Osteoblast (primary cell): ENCODE data around the gene GPX2. TPM values are rescaled to one million over a fixed set of nuclear protein-coding genes. Genes with fewer than 3 reads are reported as not detected.

Experiments
- DNase-seq: peaks from one replicate; pipeline ENCODE4 v3.0.0; 2011; ENCODE audit warnings: low spot score, mixed read lengths; ENCODE audit not compliant: insufficient read length; ENCODE audit errors: missing footprints
- H2AFZ ChIP-seq: 2 replicates; pipeline ENCODE4 v1.6.0; 2011; ENCODE audit warnings: mild to moderate bottlenecking, low read length
- H3K27ac ChIP-seq: 2 replicates; pipeline ENCODE4 v1.5.1; 2011; ENCODE audit warnings: mild to moderate bottlenecking, low read depth, low read length, moderate library complexity
- H3K27me3 ChIP-seq: 2 replicates; pipeline ENCODE4 v1.6.0; 2012; ENCODE audit warnings: mild to moderate bottlenecking, control low read depth, inconsistent platforms, low read length, moderate library complexity; ENCODE audit not compliant: insufficient read depth
- H3K36me3 ChIP-seq: 2 replicates; pipeline ENCODE4 v1.5.1; 2011; ENCODE audit warnings: mild to moderate bottlenecking, low read length, control low read depth, moderate library complexity; ENCODE audit not compliant: insufficient read depth
- H3K4me1 ChIP-seq: 2 replicates; pipeline ENCODE4 v1.5.1; 2011; ENCODE audit warnings: mild to moderate bottlenecking, low read length, control low read depth, moderate library complexity; ENCODE audit not compliant: insufficient read depth
- H3K4me2 ChIP-seq: 2 replicates; pipeline ENCODE4 v1.6.0; 2011; ENCODE audit warnings: mild to moderate bottlenecking, low read length; ENCODE audit not compliant: insufficient read depth
- H3K4me3 ChIP-seq: fragments of 200-600 bp; sonication (generic); 3 replicates; pipeline ENCODE4 v1.5.1; 2012; ENCODE audit warnings: mild to moderate bottlenecking, low read length, inconsistent platforms; ENCODE audit not compliant: insufficient read depth
- H3K79me2 ChIP-seq: 2 replicates; pipeline ENCODE4 v1.6.0; 2012; ENCODE audit warnings: mild to moderate bottlenecking, low read length, control low read depth, inconsistent platforms; ENCODE audit not compliant: insufficient read depth
- H3K9me3 ChIP-seq: 2 replicates; pipeline ENCODE4 v1.5.1; 2011; ENCODE audit warnings: low read depth, low read length, control low read depth
- H4K20me1 ChIP-seq: 2 replicates; pipeline ENCODE4 v1.6.0; 2012; ENCODE audit warnings: mild to moderate bottlenecking, low read length, control low read depth; ENCODE audit not compliant: insufficient read depth
- total RNA-seq: library from RNA; depleted of rRNA; stranded (reverse); fragments of >200 nt; gene quantifications from 2 replicates; pipeline ENCODE4 v1.2.3, GENCODE V29; 2012
- TF ChIP-seq, protein P1 (sequence below): IDR thresholded peaks from 2 replicates; pipeline ENCODE4 v1.5.1; 2011; ENCODE audit warnings: mild to moderate bottlenecking, low read depth, low read length, moderate library complexity; ENCODE audit errors: extremely low read depth

GPX2 gene
- total RNA-seq, 1 donor = not detected

DNA sequence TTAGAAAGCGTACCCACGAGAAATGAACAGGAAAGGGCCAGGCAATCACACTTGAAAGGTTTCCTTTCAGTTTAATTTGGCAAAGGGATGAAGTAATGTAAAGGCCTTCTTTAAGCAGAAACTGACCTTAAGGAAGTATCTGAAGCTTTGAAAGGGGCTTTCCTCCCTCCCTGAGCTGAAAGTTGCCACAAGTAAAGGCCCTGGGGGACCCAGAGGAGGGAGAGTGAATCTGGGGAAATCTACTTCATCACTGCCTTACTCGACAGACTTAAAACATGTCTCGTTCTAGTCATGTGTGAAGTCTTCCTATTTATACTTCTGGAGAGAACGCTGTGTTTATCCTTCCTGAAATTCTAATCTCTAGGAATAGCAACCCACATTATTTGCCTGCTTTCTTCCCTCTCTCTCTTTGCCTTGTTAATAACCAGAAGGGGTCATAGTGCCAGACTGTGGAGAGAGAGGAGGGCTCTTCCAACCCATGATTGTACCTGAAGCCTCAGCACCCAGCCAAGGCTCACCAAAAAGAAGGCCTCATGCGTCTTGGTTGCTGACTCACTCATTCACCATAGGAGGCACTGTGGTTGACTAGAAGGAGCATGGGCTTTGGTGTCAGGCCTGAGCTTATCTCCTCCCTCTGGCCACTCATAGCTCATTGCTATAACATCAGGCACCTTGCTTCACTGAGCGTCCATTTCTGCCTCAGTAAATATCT is 10.2 kb upstream of the GPX2 start:
- no peak overlapping the region for H2AFZ ChIP-seq
- H3K27me3 ChIP-seq = no peaks in the 10 kb centered on the region
- DNase-seq = no peak
- H3K36me3 ChIP-seq = no peaks in the 10 kb centered on the region
- no peaks in the 10 kb centered on the region for H3K79me2 ChIP-seq
- H4K20me1 ChIP-seq = peaks cover 3% of the 10 kb centered on the region
- H3K4me2 ChIP-seq = no peak overlapping the region
- TF ChIP-seq, protein P1, sequence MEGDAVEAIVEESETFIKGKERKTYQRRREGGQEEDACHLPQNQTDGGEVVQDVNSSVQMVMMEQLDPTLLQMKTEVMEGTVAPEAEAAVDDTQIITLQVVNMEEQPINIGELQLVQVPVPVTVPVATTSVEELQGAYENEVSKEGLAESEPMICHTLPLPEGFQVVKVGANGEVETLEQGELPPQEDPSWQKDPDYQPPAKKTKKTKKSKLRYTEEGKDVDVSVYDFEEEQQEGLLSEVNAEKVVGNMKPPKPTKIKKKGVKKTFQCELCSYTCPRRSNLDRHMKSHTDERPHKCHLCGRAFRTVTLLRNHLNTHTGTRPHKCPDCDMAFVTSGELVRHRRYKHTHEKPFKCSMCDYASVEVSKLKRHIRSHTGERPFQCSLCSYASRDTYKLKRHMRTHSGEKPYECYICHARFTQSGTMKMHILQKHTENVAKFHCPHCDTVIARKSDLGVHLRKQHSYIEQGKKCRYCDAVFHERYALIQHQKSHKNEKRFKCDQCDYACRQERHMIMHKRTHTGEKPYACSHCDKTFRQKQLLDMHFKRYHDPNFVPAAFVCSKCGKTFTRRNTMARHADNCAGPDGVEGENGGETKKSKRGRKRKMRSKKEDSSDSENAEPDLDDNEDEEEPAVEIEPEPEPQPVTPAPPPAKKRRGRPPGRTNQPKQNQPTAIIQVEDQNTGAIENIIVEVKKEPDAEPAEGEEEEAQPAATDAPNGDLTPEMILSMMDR = no peak
- H3K9me3 ChIP-seq = peaks cover 6% of the 10 kb centered on the region
- no peak overlapping the region for H3K4me3 ChIP-seq
- no peaks in the 10 kb centered on the region for H3K4me1 ChIP-seq
- no peak overlapping the region for H3K27ac ChIP-seq

DNA sequence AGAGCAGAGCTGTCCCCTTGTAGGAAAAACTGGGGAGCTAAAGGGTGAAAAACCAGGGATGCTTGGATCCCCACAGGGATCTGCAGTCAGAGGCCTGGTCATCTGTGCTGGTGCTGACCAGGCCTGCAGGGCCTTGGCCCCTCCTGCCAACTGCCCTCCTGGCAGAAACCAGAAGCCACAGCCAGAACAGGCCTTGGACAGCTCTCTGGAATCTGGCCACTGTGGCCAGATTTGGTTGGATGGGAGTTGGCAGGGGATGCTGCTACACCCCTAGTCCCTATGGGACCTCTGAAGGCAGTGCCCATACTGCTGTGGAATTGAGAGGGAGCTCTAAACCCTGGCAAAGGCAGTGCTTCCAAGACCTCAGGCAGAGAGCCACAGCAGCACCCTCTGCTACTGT is 9.2 kb upstream of the GPX2 start:
- Histone ChIP-seq H3K4me3 (no peak overlapping the region), H3K9me3 (no peaks in the 10 kb centered on the region), H3K79me2 (no peaks in the 10 kb centered on the region), H3K4me1 (no peaks in the 10 kb centered on the region), H3K4me2 (no peak overlapping the region), H4K20me1 (peaks cover 3% of the 10 kb centered on the region), H3K27ac (no peak overlapping the region), H2AFZ (no peak overlapping the region), H3K27me3 (no peaks in the 10 kb centered on the region), H3K36me3 (no peaks in the 10 kb centered on the region)
- TF ChIP-seq, protein P1 = no peak
- DNase-seq = no peak

DNA sequence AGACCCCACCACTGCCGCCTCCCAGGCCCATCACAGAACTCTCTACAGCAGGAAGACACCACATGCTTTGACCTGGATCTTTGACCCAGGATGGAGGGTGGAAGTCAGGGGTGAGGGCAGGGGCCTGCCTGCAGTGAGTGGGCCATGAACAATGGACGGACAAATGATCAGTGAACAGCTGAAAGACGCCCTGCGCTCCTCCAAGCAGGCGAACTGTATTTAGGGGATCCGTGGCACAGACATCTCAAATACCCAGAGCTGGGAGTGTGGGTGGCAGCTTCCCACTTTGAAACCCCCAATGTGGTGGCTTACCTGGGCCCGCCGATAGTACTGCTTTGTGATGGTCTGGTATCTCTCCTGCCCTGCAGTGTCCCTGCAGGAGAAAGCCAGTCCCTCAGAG is 8.7 kb upstream of the GPX2 start:
- no peak overlapping the region for H3K4me2 ChIP-seq
- no peaks in the 10 kb centered on the region for H3K4me1 ChIP-seq
- H3K36me3 ChIP-seq = no peaks in the 10 kb centered on the region
- no peak overlapping the region for H3K27ac ChIP-seq
- no peak overlapping the region for H3K4me3 ChIP-seq
- no peaks in the 10 kb centered on the region for H3K79me2 ChIP-seq
- H3K9me3 ChIP-seq = no peaks in the 10 kb centered on the region
- peaks cover 3% of the 10 kb centered on the region for H4K20me1 ChIP-seq
- DNase-seq = no peak
- no peaks in the 10 kb centered on the region for H3K27me3 ChIP-seq
- no peak overlapping the region for H2AFZ ChIP-seq
- TF ChIP-seq, protein P1 = no peak

DNA sequence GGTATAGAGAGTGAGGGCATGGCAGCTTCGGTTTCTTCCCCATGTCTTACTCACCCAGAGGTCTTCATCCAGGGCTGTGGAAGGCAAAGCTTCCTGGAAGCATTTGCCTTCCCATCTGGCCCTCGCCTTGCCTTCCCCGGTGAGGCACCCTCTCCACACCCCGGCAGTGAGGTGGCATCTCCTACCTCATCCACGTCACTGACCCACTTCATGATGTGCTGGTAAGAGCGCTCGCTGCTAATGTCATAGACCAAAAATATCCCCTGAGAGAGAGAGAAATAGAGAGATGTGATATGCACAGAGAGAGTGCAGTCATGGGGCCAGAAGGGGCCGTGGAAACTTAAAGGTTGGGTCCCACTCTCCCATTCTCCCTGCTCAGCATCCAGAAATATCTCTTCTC is 8.3 kb upstream of the GPX2 start:
- DNase-seq = no peak
- Histone ChIP-seq H2AFZ (no peak overlapping the region), H3K27ac (no peak overlapping the region), H4K20me1 (peaks cover 3% of the 10 kb centered on the region), H3K4me3 (no peak overlapping the region), H3K4me1 (no peaks in the 10 kb centered on the region), H3K9me3 (no peaks in the 10 kb centered on the region), H3K36me3 (no peaks in the 10 kb centered on the region), H3K4me2 (no peak overlapping the region), H3K79me2 (no peaks in the 10 kb centered on the region), H3K27me3 (no peaks in the 10 kb centered on the region)
- TF ChIP-seq, protein P1 = no peak
